Measurements from ENCODE around the gene MAGI3.

The MAGI3 gene

DNA sequence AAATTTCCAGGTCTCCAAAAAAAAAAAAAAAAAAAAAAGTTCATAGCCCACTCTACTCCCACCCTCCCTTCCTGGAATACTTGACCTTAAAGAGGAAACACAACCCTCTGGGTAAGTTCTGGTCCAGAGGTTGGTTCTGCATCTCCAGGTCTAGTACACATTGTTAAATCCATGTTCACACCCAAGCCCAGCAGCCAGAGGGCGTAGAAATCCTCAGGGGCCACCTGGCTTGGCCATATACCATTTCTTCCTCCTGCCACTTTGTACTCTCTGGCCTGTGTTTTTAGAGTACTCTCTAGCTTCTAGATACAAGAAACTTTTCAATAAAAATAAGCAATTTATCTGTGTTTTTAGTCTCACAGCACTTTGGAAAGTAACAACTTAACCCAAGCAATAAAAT lies 279.7 kb downstream of the MAGI3 start:
- TF ChIP-seq CTCF (IDR thresholded peaks at IDR 0.05; ENCODE audit: low read depth, low read length, missing control alignments), result no peak
- H3K4me3 ChIP-seq (replicated peaks; ENCODE audit: low read depth, low read length), result no peak overlapping the region
- no peak for DNase-seq (ENCODE audit: extremely low read depth, low read depth)

GRCh38 chr1:113670650-113671049 lies 280.3 kb downstream of the MAGI3 start:
- H3K4me3 ChIP-seq (replicated peaks; ENCODE audit: low read depth, low read length), result no peak overlapping the region
- no peak for DNase-seq (ENCODE audit: extremely low read depth, low read depth)
- TF ChIP-seq CTCF (IDR thresholded peaks at IDR 0.05; ENCODE audit: low read depth, low read length, missing control alignments), result no peak

DNA sequence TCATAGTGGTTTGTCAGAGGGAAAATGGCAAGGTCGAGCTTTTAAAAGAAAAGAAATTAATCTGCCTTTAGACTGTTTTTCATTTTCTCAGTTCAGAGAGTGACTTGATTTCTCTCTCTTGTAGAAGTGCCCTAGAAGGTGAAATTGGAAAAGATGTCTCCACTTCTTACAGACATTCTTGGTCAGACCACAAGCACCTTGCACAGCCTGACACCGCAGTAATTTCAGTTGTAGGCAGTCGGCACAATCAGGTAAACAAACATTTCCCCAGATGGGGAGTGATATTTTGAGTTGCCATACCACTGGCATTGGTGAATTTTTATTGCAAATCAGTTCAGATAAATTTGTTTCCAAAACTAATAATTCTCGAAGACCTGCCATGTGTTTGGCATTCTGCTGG lies 282.2 kb downstream of the MAGI3 start:
- no peak for TF ChIP-seq CTCF (IDR thresholded peaks at IDR 0.05; ENCODE audit: low read depth, low read length, missing control alignments)

GRCh38 chr1:113674591-113674990 lies 284.3 kb downstream of the MAGI3 start:
- no peak overlapping the region for H3K4me3 ChIP-seq (replicated peaks; ENCODE audit: low read depth, low read length)
- TF ChIP-seq CTCF (IDR thresholded peaks at IDR 0.05; ENCODE audit: low read depth, low read length, missing control alignments), result no peak
- no peak for DNase-seq (ENCODE audit: extremely low read depth, low read depth)

More for the DNA sequence above, 282.2 kb downstream of the MAGI3 start:
- no peak for DNase-seq (ENCODE audit: extremely low read depth, low read depth)
- no peak overlapping the region for H3K4me3 ChIP-seq (replicated peaks; ENCODE audit: low read depth, low read length)

DNA sequence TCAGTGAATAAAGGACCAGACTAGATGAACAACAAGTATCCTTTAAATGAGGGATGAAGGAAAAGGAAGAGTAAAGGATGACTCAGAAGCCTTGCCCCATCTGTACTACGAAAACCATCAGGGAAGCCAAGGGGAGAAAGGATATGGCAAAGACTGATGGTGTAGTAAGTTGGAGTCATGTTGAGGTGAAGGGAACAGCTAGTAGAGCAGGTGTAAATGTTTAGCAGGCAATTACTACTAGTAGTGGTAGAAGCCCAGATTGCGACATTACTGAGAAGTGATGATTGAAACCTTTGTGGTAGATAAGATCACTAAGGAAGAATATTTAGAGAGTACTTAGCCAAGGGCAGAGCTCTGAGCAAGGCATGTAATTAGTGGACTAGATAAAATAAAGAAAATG lies 285.0 kb downstream of the MAGI3 start:
- no peak for TF ChIP-seq CTCF (IDR thresholded peaks at IDR 0.05; ENCODE audit: low read depth, low read length, missing control alignments)
- DNase-seq (ENCODE audit: extremely low read depth, low read depth), result no peak
- no peak overlapping the region for H3K4me3 ChIP-seq (replicated peaks; ENCODE audit: low read depth, low read length)

DNA sequence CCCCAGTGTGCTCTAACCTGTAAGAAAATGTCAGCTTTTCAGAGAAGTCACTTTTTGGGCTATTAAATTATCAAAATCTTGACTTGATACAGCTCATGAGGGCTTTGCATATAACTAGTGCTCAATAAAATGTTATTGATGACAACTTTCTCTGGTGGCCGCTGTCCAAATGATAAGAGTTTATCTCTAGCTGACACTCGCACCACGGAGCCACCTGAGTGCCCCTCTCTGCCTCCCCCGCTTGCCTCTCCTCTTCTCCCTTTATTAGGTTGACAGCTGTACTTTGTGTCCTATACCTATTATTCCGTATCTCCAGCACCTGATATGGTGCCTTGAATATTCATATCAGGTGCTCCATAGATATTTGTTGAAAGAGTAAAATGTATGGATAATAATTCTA lies 286.2 kb downstream of the MAGI3 start:
- no peak for TF ChIP-seq CTCF (IDR thresholded peaks at IDR 0.05; ENCODE audit: low read depth, low read length, missing control alignments)
- no peak for DNase-seq (ENCODE audit: extremely low read depth, low read depth)
- no peak overlapping the region for H3K4me3 ChIP-seq (replicated peaks; ENCODE audit: low read depth, low read length)
